Measurements from ENCODE around the gene CLEC16A.
A peak's percentile ranks its signal among the peaks of the same experiment; 100 is the strongest.
"Not testable (repeated sequence)": the region's sequence is repeated elsewhere in the genome, so short reads cannot be mapped to it uniquely, and the experiment has no call there.

Gene CLEC16A

GRCh38 chr16:10964891-10965326 is 20.5 kb downstream of the CLEC16A start:
- no peak for DNase-seq (ENCODE audit: low spot score)
- ChIA-PET CTCF (interaction anchor here (0.6 to 2.2 kb wide), 10 partner anchors 16 to 715 kb away, joined by 3 to 10 read pairs (median 4); partner anchors contain the start of gene SOCS1), POLR2A (ENCODE audit: low non-redundant PET) (no interaction called here)
- TF ChIP-seq CTCF (conservative IDR thresholded peaks at IDR 0.05; ENCODE audit: low read depth) = no peak
- no peak overlapping the region for H3K27ac ChIP-seq

- no peak for DNase-seq (ENCODE audit: low spot score)
- POLR2A ChIA-PET (ENCODE audit: low non-redundant PET) = no interaction called here
- no peak overlapping the region for H3K27ac ChIP-seq
- CTCF ChIA-PET = interaction anchor here (0.6 to 0.7 kb wide), 3 partner anchors 20 to 946 kb away, joined by 3 to 8 read pairs (median 3); no protein-coding TSS in a partner anchor
- TF ChIP-seq CTCF (conservative IDR thresholded peaks at IDR 0.05; ENCODE audit: low read depth) = no peak
Observed at GRCh38 chr16:10965440-10966061, 21.2 kb downstream of the CLEC16A start.

GRCh38 chr16:10966129-10966528 is 21.8 kb downstream of the CLEC16A start:
- H3K27ac ChIP-seq = no peak overlapping the region
- ChIA-PET CTCF (interaction anchor here (0.6 kb wide), 1 partner anchor 945 kb away, joined by 8 read pairs; no protein-coding TSS in a partner anchor), POLR2A (ENCODE audit: low non-redundant PET) (no interaction called here)
- no peak for DNase-seq (ENCODE audit: low spot score)
- no peak for TF ChIP-seq CTCF (conservative IDR thresholded peaks at IDR 0.05; ENCODE audit: low read depth)

- CTCF ChIA-PET; H3K27ac ChIP-seq; DNase-seq (ENCODE audit: low spot score); POLR2A ChIA-PET (ENCODE audit: low non-redundant PET): not testable (repeated sequence)
Observed at GRCh38 chr16:10966559-10966958, 22.2 kb downstream of the CLEC16A start.

DNA sequence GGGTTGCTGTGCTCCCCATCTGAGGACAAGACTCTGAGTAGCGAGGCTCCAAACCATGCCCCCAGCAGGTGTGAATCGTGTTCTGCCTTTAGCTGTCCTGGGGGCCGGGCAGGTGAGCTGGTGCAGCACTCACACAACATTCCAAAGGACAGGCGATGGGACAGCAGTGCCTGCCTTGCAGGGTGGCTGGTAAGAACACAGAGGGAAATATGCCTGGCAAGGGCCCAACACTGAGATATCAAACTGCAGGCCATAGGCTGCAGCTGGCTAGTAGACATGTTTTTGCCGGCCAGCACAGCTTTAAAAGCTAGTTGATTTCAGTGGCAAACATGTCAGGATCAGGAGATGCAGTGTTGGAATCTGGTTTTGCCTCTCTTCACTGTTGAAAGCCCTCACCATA is 23.6 kb downstream of the CLEC16A start:
- CTCF ChIA-PET = interaction anchor here (1.6 kb wide), 1 partner anchor 288 kb away, joined by 5 read pairs; the partner anchor contains the start of gene SOCS1
- peak overlapping the region; percentile 33 for H3K27ac ChIP-seq
- POLR2A ChIA-PET (ENCODE audit: low non-redundant PET) = no interaction called here
- TF ChIP-seq CTCF (conservative IDR thresholded peaks at IDR 0.05; ENCODE audit: low read depth) = no peak
- no peak for DNase-seq (ENCODE audit: low spot score)

GRCh38 chr16:10968498-10968897 is 24.1 kb downstream of the CLEC16A start:
- DNase-seq (ENCODE audit: low spot score) = no peak
- CTCF ChIA-PET = interaction anchor here (1.6 kb wide), 1 partner anchor 287 kb away, joined by 5 read pairs; the partner anchor contains the start of gene SOCS1
- no peak for TF ChIP-seq CTCF (conservative IDR thresholded peaks at IDR 0.05; ENCODE audit: low read depth)
- POLR2A ChIA-PET (ENCODE audit: low non-redundant PET) = no interaction called here
- H3K27ac ChIP-seq = peak overlapping the region; percentile 33

DNA sequence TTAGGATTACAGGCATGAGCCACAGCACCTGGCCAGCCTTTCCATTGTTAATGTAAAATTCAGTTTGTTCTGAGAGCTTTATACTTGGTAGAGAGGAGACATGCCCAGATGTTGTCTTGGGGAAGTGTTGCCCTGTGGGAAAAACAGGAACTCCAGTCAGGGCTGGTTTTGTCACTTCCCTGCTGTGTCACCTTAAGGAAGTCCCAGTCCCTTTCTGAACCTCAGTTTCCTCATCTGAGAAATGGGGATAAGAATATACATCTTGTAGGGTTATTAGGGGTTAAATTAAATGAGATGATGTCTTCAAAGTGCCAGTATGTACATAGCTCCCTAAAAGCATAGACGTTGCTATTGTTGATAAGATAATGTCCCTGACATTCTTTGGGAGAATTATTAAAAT is 25.3 kb downstream of the CLEC16A start:
- ChIA-PET POLR2A (ENCODE audit: low non-redundant PET) (no interaction called here), CTCF (no interaction called here)
- no peak for DNase-seq (ENCODE audit: low spot score)
- TF ChIP-seq CTCF (conservative IDR thresholded peaks at IDR 0.05; ENCODE audit: low read depth) = no peak
- no peak overlapping the region for H3K27ac ChIP-seq

Measured in RWPE1 (cell line).